SU-DHL-6 (cell line): Measurements from ENCODE around the gene TRIM75.

Source experiments
- CTCF ChIP-seq: fragments of 200-600 bp; sonication (generic); IDR thresholded peaks from one replicate; pipeline ENCODE4 v1.5.1; 2017; ENCODE audit warnings: antibody characterized with exemption, mild to moderate bottlenecking, low read length, moderate library complexity; ENCODE audit not compliant: insufficient read depth, poor library complexity, severe bottlenecking
- EZH2phosphoT487 ChIP-seq: fragments of 200-600 bp; sonication (generic), shearing (Covaris generic); conservative IDR thresholded peaks from 2 replicates; pipeline ENCODE4 v1.6.1; 2018; ENCODE audit warnings: mild to moderate bottlenecking, antibody characterized with exemption, low read length, moderate library complexity, mixed read lengths

- TF ChIP-seq CTCF, result no peak
- TF ChIP-seq EZH2phosphoT487, result no peak
Measured at GRCh38 chr4:165013691-165014090, 40.0 kb upstream of the TRIM75 start.
